Hippocampal formation (tissue), 2 donors: ENCODE data around the gene OR5A1.
A peak's percentile ranks its signal among the peaks of the same experiment; 100 is the strongest.
"Not testable (repeated sequence)": the region's sequence is repeated elsewhere in the genome, so short reads cannot be mapped to it uniquely, and the experiment has no call there.

Source experiments
- DNase-seq, 2 donors: peaks; one replicate each; lab custom pipeline; 2025; lab: John Stamatoyannopoulos, UW

The OR5A1 gene

DNA sequence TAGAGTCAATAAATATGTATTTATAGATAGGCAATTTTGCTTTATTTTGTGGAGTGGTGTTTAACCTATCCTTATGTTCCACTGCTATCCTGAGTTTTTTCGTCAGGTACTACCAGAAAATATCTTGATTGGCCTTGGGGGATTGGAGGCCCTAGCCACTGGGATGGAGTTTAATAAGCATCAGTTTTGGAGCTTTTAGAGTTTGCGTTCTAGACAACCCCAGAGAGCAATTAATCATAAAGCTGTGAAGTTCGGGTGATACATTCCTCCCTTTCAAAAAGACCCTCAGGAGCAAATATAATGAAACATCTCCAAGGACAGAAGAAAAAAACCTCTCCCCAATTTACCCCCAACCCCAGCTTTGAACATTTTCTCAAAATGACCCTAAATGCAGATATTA lies at the start of gene OR5A1:
Gene OR5A1, plus strand, starts transcription at position 301 of the 400 bp plus-strand sequence. CDS start 6,700 bp downstream, outside the sequence.
- DNase-seq: no peak

DNA sequence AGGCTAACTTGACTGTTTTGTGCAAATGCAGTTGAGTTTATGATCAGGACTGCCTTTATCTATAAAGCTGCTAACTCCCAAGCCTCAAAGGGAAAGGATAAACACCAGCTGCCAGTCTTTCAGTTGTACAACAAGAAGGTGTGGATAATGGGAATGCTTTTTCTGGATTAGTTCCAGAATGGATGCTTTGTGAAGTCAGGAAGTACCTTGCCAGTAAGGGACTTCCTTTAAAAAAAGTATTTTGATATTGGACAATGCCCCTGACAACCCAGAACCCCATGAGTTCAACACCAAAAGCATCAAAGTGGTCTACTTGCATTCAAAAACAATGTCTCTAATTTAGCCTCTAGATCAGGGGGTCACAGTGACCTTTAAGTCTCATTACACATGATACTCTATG lies 42.1 kb upstream of the OR5A1 start:
- no peak for DNase-seq

DNA sequence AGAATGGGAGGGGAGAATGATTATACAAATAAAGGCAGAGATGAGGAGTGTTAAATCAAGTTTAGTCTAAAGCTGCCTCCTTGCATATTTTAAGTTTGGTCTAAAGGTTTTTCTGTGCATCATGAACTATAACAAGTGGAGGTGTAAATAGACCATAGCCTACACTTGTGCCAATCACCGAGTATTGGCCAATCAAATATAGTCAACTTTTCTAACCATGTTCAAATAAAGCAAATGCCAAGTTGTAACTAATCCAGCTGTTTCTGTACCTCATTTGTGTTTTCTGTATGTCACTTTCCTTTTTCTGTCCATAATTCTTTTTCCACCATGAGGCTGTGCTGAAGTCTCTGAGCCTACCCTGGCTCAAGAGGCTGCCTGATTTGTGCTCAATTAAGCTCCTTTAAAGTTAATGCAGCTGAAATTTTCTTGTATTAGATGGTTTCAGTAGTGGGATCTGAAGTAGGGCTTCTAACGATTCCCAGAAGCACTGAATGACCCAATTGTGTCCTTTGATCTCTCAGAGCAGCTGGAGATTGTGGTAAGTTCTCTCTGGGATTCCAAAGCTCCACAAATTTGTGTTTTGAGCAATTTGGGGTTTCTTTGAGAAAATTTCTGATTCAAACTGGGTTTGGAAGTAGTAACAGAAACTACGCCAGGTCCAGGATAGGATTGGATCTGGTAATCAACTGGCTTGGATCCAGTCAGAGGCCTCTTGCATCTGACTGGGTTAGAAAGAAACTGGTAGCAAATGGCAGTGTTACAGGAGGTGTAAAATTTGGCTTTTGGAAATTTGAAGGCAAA lies 35.6 kb upstream of the OR5A1 start:
- no peak for DNase-seq

DNA sequence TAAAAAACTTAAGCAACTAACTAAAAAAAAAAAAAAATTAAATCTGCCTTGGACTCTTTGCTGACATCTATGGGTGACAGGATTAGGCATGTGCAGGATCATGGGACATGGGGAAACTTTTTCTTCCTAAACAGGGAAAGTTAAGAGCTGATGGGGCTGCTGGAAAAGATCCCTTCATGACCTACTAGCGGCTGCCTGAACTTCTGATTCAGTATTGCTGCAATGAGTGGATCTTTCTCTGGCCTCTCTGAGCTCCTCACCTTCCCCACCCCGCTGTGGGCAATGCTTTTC lies 35.1 kb upstream of the OR5A1 start:
- DNase-seq: no peak

DNA sequence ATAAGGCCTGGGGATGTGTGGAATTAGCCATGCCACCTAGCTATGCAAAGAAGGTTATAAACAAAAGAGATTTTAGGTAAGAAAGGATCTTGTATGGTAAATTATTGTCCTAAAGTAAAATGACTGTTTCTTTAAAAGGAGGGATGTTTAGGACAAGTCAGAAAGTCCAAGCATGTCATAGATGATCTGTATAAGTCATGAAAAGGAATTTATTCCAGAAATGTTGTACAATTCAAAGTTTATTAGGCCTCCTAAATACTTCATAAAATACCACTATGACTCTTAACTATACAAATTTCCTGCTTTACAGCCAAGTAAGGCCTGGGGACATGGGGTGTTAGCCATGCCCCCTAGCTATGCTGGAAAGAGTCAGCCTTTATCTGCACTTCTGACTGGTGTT lies 32.7 kb upstream of the OR5A1 start:
- DNase-seq: no peak

DNA sequence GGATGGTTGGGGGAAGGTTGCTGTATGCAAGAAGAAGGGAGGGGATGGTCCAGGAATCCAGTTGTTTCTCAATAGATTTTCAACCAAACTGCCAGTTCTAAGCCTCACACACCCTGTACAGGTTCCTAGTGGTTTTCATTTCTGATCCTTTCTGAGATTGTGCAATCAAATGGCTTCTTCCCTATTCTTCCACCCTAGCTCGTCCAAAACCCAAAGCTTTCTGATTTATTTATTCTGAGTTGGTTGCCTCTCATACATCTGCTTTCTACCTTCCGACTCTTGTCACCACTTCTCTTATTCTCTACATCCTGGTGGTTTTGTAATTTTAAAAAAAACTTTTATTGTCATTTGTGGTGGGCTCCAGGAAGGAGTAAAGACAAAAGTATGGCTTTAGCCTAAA lies 22.6 kb upstream of the OR5A1 start:
- DNase-seq: no peak

DNA sequence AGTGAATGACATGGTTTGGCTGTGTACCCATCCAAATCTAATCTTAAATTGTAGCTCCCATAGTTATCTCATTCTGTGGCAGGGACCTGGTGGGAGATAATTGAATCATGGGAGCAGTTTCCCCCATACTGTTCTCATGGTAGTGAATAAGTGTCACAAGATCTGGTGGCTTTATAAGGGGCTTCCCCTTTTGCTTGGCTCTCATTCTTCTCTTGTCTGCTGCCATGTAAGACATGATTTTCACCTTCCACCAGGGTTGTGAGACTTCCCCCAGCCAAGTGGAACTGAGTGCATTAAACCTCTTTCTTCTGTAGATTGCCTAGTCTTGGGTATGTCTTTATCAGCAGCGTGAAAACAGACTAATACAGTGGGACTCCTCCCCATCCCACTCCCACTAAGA lies 21.2 kb upstream of the OR5A1 start:
- no peak for DNase-seq

DNA sequence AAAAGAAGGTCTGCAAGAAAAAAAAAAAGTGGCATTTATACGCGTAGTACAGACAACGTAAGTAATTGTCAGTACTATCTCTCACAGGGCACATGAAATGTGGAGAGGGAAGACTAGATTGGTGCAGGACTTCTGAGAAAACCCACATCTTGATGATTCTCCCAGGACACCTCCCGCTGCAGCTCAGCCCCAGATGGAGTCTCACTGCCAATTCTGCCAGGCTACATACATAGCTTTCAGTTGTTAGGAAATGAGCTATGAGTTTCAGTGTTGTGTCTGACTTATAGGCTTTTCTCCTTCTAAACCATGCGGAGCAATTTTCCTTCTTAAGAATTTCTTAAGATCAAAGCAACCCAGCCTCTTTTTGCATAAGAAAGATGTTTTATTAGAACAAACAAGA lies 19.7 kb upstream of the OR5A1 start:
- no peak for DNase-seq

DNA sequence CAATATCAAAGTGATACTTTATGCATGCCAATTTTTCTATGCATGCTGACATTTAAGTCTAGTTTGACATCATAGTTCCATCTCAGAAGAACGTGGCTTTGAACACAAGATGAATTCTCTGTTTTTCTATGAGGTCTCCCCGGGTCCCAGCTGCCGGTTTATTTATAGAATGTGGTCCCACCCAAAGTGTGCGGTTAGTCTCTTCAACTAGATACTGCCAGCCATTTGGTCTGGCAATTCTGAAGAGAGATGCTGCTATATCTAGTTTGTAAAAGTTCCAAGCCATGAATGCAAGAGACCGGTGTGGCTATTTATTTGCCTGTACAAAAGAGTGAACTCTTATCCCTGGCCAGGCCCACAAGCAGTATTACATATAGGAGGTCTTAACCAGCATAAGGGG lies 19.2 kb upstream of the OR5A1 start:
- no peak for DNase-seq

DNA sequence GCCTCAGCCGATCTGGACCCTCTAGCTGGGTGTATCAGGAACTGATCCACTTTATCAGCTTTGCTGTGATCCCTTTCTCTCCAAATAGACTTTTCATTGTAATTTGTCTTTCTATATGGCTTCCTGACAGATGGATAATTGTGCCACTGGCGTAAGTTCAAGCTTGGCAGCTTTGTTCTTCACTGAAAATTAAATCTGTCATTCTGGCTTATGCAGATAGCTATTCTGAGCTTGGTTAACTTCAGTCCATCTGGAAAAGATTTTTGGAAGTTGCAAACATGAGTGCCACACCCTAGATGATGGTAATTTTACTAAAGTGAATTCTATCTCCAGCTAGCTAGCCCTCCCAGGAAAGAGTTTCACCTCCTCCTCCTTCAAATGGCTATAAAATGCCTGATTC lies 18.1 kb upstream of the OR5A1 start:
- peak in 1 of 2 donors; percentile 33 for DNase-seq

DNA sequence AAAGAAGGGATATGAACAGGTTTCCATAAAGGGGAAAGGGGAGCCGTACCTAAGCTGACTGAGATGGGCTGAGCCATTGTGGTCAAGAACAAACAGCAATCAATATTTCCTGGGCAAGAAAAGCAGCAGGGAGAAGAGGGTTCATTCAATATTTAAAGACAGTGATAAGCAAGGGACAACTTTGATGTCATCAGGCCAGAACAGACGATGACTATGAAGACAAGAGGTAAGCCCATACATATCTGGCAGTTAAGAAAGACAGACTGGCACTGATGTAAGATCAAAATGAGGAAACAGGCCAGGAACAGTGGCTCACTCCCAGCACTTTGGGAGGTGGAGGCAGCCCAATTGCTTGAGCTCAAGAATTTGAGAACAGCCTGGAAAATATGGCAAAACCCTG lies 12.4 kb upstream of the OR5A1 start:
- no peak for DNase-seq

DNA sequence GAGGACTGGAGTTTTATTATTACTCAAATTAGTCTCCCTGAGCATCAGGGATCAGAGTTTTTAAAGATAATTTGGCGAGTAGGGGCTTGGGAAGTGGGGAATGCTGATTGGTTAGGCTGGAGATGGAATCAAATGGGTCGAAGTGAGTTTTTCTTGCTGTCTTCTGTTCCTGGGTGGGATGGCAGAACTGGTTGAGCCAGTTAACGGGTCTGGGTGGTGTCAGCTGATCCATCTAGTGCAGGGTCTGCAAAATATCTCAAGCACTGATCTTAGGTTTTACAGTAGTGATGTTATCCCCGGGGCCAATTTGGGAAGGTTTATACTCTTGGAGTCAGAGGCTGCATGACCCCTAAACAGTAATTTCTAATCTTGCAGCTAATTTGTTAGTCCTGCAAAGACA lies 11.1 kb upstream of the OR5A1 start:
- DNase-seq: no peak

DNA sequence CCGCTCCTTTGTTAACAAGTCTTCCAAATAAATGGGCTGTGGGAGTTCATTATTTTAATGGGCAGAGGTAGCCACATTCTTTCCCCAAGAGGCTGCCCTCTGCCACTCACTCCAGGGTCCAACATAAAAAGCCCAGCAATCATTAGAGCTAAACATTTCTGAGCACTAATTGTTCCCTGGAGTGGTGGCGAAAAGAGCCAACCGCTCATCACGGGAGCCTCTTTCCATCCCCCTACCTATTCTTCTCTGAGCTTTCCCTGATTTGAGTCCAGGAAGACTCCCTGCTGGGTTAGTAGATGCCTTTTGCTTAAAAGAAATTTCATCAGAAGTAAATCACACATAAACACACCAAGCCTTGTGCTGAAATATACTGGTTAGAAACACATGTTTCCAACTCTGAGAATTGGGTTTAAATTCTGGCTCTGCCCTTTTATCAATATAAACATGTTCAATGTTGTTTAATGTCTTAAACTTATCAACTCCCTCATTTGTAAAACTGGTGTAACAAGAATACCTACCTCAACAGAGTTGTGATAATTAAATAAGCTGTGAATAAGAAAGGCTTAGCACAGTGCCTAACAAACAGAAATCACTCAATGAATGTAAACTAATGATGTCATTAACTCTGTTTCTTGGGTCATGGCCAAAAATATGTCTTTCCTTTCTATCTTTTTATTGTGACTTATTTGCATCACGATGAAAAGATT lies 9.8 kb upstream of the OR5A1 start, which contains the start of gene OR5A2:
Gene OR5A2, minus strand, starts transcription at position 53 of the 707 bp plus-strand sequence. CDS start 3,460 bp downstream, outside the sequence.
- DNase-seq: no peak

DNA sequence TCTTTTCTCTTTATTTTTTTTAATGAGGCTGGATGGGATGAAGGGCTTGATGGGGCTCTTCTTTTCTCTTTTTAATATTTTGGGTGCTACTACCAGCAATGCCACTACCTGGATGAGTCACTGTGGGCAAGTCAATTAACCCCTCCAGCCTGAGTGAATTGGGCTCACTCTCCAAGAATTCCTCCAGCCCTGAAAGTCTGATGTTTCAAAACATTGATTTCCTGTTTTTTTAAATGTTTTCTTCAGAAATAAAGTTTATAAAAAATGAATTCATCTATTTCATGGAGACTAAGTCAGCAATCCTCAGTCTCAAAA lies 9.2 kb upstream of the OR5A1 start:
- no peak for DNase-seq

DNA sequence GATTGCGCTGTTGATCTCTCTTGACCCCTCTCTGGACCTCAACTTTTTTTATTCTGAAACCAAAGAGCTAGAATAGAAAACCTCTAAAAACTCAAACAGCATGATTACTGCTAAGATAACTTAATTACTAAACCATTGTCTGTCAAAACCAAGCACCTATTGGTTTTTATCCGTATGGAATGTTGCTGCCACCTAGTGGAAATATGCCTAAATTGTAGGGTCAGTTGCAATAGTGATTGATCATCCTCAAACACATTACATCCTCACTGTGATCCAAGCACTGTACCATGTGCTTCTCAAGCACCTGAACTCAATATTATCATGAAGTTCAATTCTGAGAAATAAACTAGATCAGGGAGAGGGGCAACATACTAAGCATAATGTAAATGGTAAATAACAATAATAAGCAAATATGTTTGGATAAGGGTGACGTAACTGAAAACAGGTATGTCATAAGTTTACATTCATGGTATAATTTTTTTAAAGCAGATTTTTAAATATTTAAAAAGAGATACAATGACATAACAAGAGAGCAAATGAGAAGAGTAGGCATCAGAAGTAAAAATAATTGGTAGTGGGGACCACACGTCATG lies 6.2 kb upstream of the OR5A1 start:
- no peak for DNase-seq

DNA sequence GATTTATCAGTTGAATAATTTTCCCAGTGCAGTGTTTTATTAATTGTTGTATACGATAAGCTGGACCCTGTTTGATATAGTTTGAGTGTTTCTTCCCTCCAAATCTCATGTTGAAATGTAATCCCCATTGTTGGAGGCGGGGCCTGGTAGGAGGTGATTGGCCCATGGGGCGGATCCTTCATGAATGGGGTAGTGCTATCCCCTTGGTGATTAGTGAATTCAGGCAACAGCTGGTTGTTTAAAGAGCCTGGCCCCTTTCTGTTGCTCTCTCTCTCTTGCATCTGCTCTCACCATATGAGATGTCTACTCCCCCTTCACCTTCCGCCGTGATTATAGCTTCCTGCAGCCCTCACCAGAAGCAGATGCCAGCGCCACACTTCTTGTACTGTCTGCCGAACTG lies 1.5 kb downstream of the OR5A1 start:
- no peak for DNase-seq

DNA sequence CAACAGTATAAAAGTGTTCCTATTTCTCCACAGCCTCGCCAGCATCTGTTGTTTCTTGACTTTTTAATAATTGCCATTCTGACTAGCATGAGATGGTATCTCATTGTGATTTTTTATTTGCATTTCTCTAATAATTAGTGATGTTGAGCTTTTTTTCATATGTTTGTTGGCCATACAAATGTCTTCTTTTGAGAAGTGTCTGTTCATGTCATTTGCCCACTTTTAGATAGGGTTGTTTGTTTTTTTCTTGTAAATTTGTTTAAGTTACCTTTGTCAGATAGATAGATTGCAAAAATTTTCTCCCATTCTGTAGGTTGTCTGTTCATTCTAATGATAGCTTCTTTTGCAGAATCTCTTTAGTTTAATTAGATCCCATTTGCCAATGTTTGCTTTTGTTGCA lies 9.4 kb downstream of the OR5A1 start:
- not testable (repeated sequence) for DNase-seq

DNA sequence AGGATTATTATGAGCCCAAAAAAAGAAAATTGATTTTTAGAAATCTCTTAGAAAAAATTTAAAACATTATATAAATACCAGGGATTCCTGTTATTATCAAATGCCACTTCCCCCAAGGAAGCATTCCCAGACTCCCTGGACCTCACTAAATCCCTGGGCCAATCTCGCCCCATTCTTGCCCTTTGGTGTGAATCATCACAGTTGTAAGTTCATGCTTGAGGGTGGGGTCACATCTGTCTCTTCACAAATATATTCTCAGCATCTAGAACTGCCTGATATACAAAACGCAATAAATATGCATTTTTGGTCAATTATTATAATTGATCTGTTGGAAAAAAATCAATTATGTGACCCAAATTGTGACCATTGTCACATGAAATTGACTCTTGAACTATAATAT lies 12.2 kb downstream of the OR5A1 start:
- no peak for DNase-seq

DNA sequence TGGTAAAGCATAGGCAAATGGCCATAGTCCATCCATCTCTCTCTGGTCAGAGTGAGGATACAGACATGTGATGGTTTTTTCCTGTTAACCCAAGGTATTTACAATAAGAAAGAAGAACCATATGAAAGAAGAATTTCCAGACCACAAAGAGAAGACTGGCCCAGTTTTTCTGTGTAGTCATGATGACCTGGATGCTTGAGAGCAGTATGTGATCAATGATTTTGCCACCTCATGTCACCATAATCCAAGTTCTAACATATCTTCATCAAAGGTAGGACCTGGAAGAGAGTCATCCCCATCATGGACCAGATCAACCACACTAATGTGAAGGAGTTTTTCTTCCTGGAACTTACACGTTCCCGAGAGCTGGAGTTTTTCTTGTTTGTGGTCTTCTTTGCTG lies 20.4 kb downstream of the OR5A1 start, which contains the start of gene OR4D6:
Gene OR4D6, plus strand, starts transcription at position 301 of the 400 bp plus-strand sequence. Its CDS starts 0 bp downstream, at position 301.
- DNase-seq: no peak

DNA sequence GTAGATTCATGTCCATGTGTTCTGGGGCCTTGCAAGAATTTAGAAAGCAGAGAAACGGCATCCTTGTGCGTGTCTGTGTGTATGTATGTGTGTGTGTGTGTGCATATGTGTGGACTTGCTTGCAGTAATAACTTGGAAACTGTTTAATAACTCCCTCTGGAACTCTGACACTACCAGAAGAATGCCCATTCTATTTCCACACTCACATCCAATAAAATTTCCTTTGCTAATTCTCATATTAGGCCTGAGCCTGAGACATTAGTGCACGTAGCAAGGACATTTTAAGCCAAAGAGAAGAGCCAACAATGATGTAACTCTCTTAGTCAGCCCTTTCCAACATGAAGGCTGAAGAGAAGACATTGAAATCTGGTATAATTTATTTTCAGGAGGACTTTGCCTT lies 23.6 kb downstream of the OR5A1 start:
- DNase-seq: no peak

DNA sequence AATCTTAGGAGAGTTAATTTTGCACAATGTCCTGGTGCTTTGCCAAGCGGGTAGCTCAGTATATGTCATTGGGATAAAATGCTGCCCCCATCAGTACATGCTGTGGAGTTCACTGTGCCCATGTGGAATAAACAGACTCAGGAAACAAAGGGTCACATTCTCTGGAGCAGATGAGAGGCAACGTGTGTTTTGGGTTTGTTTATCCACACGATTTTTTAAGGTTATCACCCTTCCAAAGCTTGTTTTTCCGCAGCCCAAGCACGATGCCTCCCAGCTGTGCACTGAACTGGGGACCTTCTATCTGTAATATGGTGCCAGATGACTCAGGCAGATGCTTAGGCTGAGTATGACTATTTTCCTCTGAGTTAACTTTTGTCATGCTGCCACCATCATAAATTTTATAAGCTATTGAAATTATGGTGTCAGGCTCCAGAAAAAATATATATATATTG lies 26.9 kb downstream of the OR5A1 start:
- DNase-seq: no peak

DNA sequence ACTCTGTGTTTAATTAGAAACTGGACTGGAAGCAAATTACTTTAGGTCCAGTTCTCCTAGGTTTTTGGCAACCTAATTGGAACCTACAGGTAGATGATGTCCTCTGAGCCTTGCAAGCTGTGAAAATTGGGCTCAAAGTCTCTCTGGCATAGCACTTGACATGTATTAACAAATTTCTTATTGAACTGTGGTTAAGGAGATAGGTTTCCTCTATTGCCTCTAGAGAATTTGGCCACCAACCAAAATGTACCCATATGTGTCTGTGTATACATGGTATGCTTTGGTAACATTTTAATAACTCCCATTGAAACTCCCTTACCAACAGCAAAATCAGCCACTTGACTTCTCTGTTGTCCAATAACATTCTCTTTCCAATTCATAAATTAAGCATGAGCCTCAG lies 36.7 kb downstream of the OR5A1 start, which contains the start of gene OR4D10:
Gene OR4D10, plus strand, starts transcription at position 301 of the 400 bp plus-strand sequence. CDS start 4,115 bp downstream, outside the sequence.
- no peak for DNase-seq

DNA sequence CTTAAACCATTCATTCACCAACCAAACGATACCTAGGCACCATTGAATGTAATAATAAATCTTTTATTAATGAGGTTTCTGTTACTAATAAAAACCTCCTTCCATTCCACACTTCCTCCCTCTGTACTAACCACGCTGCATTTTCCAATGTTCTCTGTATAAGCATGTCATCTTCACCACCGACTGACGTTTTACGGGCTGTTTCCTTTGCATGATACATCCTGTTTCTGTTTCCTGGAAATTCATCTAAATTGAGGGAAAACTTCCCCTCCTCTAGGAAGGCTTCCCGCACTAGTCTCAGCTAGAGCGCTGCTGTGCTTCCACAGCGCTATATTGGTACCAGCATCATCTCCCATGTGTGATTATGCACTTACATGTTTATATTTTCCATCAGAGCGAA lies 38.9 kb downstream of the OR5A1 start:
- no peak for DNase-seq
